ENCODE data around the gene CAB39.
A peak's percentile ranks its signal among the peaks of the same experiment; 100 is the strongest.
"Not testable (repeated sequence)": the region's sequence is repeated elsewhere in the genome, so short reads cannot be mapped to it uniquely, and the experiment has no call there.

The CAB39 gene

GRCh38 chr2:230700447-230700846 lies 12.2 kb upstream of the CAB39 start:
- H3K9ac ChIP-seq (ENCODE audit: insufficient read length) = no peak overlapping the region
- peak overlapping the region; percentile 1; the same call in 1 of the 2 replicates for H3K4me3 ChIP-seq
- TF ChIP-seq EZH2 (IDR thresholded peaks at IDR 0.05) (no peak), FOXP2 (optimal IDR thresholded peaks at IDR 0.05; ENCODE audit: control extremely low read depth, extremely low read length, insufficient read depth) (no peak), POLR2AphosphoS5 (IDR thresholded peaks at IDR 0.05; ENCODE audit: borderline replicate concordance, low read depth, low read length) (peak; percentile 67; the same call in 1 of the 2 replicates)
- no peaks in the 10 kb centered on the region for H3K36me3 ChIP-seq (ENCODE audit: insufficient read depth, low read length)
- peak; percentile 90 for DNase-seq (ENCODE audit: low read depth, low spot score)
- H3K27ac ChIP-seq = peak overlapping the region; percentile 93
- no peaks in the 10 kb centered on the region for H3K9me3 ChIP-seq (ENCODE audit: low read depth, low read length)

DNA sequence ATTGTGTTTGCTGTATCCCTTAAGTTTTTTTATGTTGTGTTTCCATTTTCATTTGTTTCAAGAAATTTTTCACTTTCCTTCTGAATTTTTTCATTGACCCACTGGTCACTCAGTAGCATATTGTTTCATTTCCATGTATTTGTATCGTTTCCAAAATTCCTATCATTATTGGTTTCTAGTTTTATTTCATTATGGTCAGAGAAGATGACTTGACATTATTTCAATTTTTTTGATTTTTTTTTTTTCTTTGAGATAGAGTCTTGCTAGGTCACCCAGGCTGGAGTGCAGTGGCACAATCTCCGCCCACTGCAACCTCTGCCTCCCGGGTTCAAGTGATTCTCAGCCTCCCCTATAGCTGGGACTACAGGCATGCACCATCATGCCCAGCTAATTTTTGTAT lies 11.3 kb upstream of the CAB39 start:
- Histone ChIP-seq H3K36me3 (ENCODE audit: insufficient read depth, low read length) (no peaks in the 10 kb centered on the region), H3K9ac (ENCODE audit: insufficient read length) (no peak overlapping the region), H3K4me3 (no peak overlapping the region), H3K27ac (peak overlapping the region; percentile 93), H3K9me3 (ENCODE audit: low read depth, low read length) (no peaks in the 10 kb centered on the region)
- TF ChIP-seq EZH2 (IDR thresholded peaks at IDR 0.05) = no peak
- no peak for TF ChIP-seq POLR2AphosphoS5 (IDR thresholded peaks at IDR 0.05; ENCODE audit: borderline replicate concordance, low read depth, low read length)
- no peak for TF ChIP-seq FOXP2 (optimal IDR thresholded peaks at IDR 0.05; ENCODE audit: control extremely low read depth, extremely low read length, insufficient read depth)
- DNase-seq (ENCODE audit: low read depth, low spot score) = no peak

- H3K4me3 ChIP-seq; H3K27ac ChIP-seq; DNase-seq (ENCODE audit: low read depth, low spot score); H3K9me3 ChIP-seq (ENCODE audit: low read depth, low read length); H3K36me3 ChIP-seq (ENCODE audit: insufficient read depth, low read length); H3K9ac ChIP-seq (ENCODE audit: insufficient read length): not testable (repeated sequence)
Measured at GRCh38 chr2:230702457-230702856, 10.2 kb upstream of the CAB39 start.

GRCh38 chr2:230703514-230703913 lies 9.1 kb upstream of the CAB39 start:
- Histone ChIP-seq H3K4me3 (no peak overlapping the region), H3K27ac (no peak overlapping the region), H3K9me3 (ENCODE audit: low read depth, low read length) (no peaks in the 10 kb centered on the region), H3K9ac (ENCODE audit: insufficient read length) (no peak overlapping the region), H3K36me3 (ENCODE audit: insufficient read depth, low read length) (no peaks in the 10 kb centered on the region)
- TF ChIP-seq FOXP2 (optimal IDR thresholded peaks at IDR 0.05; ENCODE audit: control extremely low read depth, extremely low read length, insufficient read depth) = no peak
- TF ChIP-seq POLR2AphosphoS5 (IDR thresholded peaks at IDR 0.05; ENCODE audit: borderline replicate concordance, low read depth, low read length) = no peak
- no peak for TF ChIP-seq EZH2 (IDR thresholded peaks at IDR 0.05)
- no peak for DNase-seq (ENCODE audit: low read depth, low spot score)

GRCh38 chr2:230706053-230706521 lies 6.6 kb upstream of the CAB39 start:
- no peaks in the 10 kb centered on the region for H3K36me3 ChIP-seq (ENCODE audit: insufficient read depth, low read length)
- H3K4me3 ChIP-seq = no peak overlapping the region
- no peaks in the 10 kb centered on the region for H3K9me3 ChIP-seq (ENCODE audit: low read depth, low read length)
- no peak for TF ChIP-seq EZH2 (IDR thresholded peaks at IDR 0.05)
- no peak for TF ChIP-seq FOXP2 (optimal IDR thresholded peaks at IDR 0.05; ENCODE audit: control extremely low read depth, extremely low read length, insufficient read depth)
- TF ChIP-seq POLR2AphosphoS5 (IDR thresholded peaks at IDR 0.05; ENCODE audit: borderline replicate concordance, low read depth, low read length) = no peak
- no peak overlapping the region for H3K27ac ChIP-seq
- no peak overlapping the region for H3K9ac ChIP-seq (ENCODE audit: insufficient read length)
- no peak for DNase-seq (ENCODE audit: low read depth, low spot score)

- no peak for TF ChIP-seq FOXP2 (optimal IDR thresholded peaks at IDR 0.05; ENCODE audit: control extremely low read depth, extremely low read length, insufficient read depth)
- no peak for TF ChIP-seq EZH2 (IDR thresholded peaks at IDR 0.05)
- no peak for TF ChIP-seq POLR2AphosphoS5 (IDR thresholded peaks at IDR 0.05; ENCODE audit: borderline replicate concordance, low read depth, low read length)
- DNase-seq (ENCODE audit: low read depth, low spot score) = no peak
- Histone ChIP-seq H3K9ac (ENCODE audit: insufficient read length) (no peak overlapping the region), H3K27ac (no peak overlapping the region), H3K4me3 (no peak overlapping the region), H3K36me3 (ENCODE audit: insufficient read depth, low read length) (no peaks in the 10 kb centered on the region), H3K9me3 (ENCODE audit: low read depth, low read length) (no peaks in the 10 kb centered on the region)
Measured at GRCh38 chr2:230706966-230707365, 5.7 kb upstream of the CAB39 start.

DNA sequence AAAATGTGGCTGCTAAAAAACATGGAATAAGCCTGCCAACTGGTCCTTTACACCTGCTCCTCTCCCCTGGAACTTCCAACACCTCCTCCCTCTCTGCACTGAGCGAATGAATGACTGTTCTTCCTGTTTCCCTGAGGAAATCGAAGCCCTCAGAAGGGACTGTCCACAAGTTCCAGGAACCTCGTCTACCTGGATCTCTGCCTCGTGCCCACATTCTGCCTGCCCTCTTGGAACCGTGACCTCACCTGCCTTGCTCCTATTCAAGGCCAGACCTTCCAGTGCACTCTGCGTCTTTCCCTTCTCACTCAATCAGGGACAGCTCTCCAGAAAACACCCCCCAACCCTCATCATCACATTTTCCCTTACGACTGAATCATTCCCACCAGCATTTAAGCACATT lies 4.4 kb upstream of the CAB39 start:
- Histone ChIP-seq H3K9ac (ENCODE audit: insufficient read length) (no peak overlapping the region), H3K36me3 (ENCODE audit: insufficient read depth, low read length) (no peaks in the 10 kb centered on the region), H3K9me3 (ENCODE audit: low read depth, low read length) (no peaks in the 10 kb centered on the region), H3K4me3 (no peak overlapping the region), H3K27ac (no peak overlapping the region)
- DNase-seq (ENCODE audit: low read depth, low spot score) = no peak
- TF ChIP-seq EZH2 (IDR thresholded peaks at IDR 0.05) (no peak), POLR2AphosphoS5 (IDR thresholded peaks at IDR 0.05; ENCODE audit: borderline replicate concordance, low read depth, low read length) (no peak), FOXP2 (optimal IDR thresholded peaks at IDR 0.05; ENCODE audit: control extremely low read depth, extremely low read length, insufficient read depth) (no peak)

- no peak overlapping the region for H3K4me3 ChIP-seq
- H3K36me3 ChIP-seq (ENCODE audit: insufficient read depth, low read length) = peaks cover 8% of the 10 kb centered on the region
- TF ChIP-seq POLR2AphosphoS5 (IDR thresholded peaks at IDR 0.05; ENCODE audit: borderline replicate concordance, low read depth, low read length) = no peak
- no peak for TF ChIP-seq FOXP2 (optimal IDR thresholded peaks at IDR 0.05; ENCODE audit: control extremely low read depth, extremely low read length, insufficient read depth)
- no peak for TF ChIP-seq EZH2 (IDR thresholded peaks at IDR 0.05)
- H3K27ac ChIP-seq = no peak overlapping the region
- no peak for DNase-seq (ENCODE audit: low read depth, low spot score)
- H3K9ac ChIP-seq (ENCODE audit: insufficient read length) = no peak overlapping the region
- no peaks in the 10 kb centered on the region for H3K9me3 ChIP-seq (ENCODE audit: low read depth, low read length)
Measured at GRCh38 chr2:230711224-230711623, 1.4 kb upstream of the CAB39 start.
